Stimulated activated CD4-positive, alpha-beta T cell treated with anti-CD3 and anti-CD28 coated beads, Interleukin-1b, Interleukin-23, amount 100 ng/mL, for 24 hours (primary cell): ENCODE data around the gene ZNF532.

Experiments
- DNase-seq, 4 experiments: peaks; one replicate each; pipeline ENCODE4 v3.0.0-alpha.2; 2020; ENCODE audit warnings: low read depth in 4 of 4, low spot score in 1 of 4

The ZNF532 gene

DNA sequence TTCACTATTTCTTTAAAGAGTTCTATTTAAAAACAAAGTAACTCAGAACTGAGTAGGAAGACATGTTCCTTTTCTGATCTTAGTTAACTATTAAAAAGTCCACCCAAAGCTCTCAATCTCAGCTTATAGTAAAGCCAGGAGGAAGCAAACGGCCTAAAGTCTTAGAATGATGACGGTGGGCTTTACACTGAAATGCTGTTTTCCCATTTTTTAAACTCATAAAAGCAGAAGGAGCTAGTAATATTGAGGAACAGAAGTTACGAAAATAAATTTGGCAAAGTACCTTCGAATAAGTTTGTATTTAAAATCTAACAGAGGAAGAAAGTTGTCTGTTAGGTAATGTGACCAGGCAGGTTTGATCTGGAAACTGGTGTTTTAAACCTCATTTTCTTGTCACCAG, 111.1 kb downstream of the ZNF532 start:
- DNase-seq: no peak

DNA sequence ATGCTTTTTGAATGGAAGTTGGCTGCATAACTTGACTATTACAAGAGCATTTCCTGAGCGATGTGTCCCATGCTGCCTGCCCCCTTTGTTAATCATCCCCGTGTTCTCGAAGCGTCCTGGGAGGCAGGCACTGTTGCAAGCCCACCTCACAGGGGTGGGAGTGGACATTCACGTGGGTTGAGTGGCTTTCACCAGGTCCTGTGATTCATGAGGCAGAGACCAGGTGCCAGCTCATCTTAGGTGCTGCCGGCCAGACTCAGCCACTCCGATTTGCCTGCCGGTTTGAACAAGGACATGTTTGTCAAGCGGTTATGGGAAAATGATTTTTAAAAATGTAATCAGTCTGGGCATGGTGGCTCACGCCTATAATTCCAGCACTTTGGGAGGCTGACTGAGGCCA, 112.5 kb downstream of the ZNF532 start:
- no peak for DNase-seq

DNA sequence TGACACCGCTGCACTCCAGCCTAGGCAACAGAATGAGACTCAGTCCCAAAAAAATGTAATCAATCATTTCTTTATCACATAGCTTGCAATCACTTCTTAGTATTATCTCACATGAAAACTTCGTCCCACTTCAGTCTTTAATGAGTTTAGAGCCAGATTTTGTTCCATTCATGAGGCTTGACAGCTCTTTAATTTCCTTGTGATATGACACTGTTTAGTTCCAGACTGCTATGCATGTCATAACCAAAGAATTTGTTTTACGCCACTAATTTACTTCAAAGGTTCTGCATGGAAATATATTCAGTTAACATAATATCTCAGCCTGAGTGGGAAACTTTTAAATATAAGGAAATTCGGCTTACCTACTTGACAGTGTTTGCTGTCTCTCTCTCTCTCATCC, 113.1 kb downstream of the ZNF532 start:
- DNase-seq: no peak

DNA sequence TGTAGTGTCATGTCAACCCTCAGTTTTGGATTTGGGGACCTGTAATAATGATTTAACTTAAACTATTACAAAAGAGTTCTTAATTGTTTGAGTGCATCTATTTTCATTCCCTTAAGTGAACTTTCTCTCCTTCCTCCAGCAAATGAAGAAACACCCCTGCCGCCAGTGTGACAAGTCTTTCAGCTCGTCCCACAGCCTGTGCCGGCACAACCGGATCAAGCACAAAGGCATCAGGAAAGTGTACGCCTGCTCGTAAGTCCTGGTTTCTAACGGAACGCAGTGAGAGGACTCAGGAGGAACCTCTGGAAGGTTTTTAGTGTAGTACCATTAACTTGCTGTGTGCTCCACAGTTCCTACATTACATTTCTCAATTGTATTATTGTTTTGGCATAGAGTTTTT, 114.2 kb downstream of the ZNF532 start:
- no peak for DNase-seq

DNA sequence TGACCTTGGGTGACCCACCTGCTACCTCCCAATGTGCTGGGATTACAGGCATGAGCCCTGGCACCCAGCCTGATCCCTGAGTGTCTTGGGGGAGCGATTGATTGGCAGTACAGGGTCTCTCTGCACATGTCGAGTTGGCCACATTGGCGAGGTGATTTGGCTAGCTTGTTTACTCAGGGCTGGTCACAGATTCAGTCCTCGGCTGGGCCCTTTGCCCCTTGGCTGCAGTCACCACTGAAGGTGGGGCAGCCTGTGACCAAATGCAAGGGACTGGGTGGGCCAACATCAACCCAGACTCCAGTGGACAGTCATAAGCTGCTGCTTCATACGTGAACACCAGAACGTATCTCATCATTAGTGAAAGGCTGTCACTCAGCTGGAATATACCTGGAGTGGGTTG, 114.9 kb downstream of the ZNF532 start:
- DNase-seq: no peak

DNA sequence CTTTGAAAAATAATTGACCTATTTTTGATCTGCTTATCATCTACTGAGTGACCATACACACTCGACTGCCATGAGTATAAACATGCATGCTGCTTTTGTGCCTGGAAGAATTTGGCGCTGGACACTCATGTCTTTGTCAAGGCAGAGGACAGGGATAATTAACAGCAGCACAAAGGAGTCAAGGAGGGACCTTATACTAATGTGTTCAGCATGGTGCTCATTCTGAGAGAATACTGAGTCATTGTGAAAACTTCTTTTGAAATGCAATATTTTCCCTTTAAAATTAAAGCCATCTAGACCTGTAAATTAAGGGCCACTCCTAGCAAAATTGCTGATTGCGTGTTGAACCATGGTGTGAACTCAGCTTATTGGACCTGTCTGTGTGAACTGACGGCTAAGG, 116.3 kb downstream of the ZNF532 start:
- DNase-seq: no peak

DNA sequence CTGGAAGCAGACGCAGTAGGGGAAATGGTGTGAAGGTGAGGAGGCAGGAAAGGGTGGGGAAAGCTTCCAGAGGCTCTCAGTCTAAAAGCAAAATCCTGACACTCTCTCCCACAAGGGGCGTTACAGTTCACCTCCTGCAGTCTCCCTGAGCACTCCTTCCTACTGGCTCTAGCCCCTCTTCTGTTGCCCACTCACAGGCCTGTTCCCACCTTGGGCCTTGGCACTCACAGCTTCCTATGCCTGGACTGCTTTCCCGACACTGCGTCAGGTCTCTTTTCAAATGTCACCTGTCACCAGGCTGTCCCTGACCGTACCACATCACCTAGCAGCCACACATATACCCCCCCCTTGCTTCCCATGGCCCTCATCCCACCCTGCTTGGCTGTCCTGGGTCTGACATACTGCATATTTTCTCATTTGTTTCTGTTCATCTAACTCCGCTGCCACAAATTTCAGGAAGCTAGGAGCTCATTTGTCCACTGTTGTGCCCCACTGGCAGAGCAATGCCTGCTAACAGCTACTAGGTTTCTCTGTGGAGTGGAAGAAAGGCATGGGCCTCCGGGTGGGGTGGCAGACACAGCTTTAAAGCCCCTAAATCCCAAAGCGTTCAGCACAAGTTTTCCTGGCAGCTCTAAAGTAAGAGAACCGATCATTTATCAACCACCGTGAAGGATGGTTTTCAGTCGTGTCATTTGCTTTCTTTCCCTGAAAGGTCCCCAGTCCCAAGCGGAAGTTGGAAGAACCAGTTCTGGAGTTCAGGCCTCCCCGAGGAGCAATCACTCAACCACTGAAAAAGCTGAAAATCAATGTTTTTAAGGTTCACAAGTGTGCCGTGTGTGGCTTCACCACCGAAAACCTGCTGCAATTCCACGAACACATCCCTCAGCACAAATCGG, 118.8 kb downstream of the ZNF532 start:
- no peak for DNase-seq

DNA sequence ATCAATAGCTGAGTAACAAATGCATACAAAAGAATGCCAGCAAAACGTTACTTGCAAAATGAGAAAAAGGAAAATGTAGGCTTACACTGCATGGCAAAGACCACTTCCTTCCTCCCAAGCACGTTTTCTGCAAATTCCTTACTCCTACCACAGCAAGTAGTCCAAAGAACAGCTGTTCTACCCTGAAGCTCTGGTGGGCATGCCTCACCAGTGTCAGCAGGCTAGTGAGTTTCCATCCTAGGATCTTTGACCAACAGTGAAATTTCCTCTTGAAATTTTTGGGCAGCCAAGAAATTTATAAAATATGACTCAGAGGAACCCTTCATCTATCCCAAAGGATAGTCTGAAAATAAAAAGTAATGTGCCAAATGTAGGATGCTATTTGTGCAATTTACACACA, 123.9 kb downstream of the ZNF532 start:
- no peak for DNase-seq

DNA sequence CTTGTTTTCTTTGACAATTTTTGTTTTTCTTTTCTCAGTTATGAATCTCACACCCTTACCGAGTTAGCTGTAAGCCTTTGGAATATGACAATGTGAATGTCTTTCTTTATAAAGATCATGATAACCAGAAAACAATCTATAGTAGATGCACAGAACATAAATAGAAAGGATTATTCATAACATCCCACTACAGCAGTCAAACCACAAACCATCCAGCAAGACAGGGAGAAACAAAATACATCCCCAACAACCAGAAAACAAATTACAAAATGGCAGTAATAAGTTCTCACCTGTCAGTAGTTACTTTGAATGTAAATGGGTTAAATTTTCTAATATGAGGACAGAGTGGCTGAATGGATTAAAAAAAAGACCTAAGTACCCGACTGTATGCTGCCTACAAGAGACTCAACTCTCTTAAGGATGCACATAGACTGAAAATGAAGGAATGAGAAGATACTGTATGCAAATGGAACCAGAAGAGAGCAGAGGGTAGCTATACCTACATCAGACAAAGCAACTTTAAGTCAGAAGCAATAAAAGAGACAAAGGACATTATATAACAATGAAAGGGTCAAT, 124.6 kb downstream of the ZNF532 start:
- DNase-seq: no peak

DNA sequence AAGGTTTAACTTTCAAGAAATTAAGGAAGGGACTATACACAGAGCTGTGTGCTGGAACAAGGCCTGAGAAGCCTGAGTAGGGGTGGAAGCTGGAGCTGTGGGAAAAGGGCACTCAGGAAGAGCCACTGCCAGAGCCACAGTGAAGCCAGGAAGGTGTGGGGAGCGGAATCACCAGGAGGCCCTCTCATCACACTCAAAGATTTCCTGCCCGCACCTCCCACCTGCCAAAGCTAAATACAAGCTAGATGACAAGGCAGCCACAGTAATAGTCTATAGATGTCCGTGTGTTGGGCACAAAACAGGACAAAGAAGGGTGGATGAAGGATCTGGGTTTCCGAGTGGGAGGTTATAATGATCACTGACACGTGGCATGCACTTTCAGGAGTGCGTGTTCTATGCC, 126.0 kb downstream of the ZNF532 start:
- DNase-seq: no peak

DNA sequence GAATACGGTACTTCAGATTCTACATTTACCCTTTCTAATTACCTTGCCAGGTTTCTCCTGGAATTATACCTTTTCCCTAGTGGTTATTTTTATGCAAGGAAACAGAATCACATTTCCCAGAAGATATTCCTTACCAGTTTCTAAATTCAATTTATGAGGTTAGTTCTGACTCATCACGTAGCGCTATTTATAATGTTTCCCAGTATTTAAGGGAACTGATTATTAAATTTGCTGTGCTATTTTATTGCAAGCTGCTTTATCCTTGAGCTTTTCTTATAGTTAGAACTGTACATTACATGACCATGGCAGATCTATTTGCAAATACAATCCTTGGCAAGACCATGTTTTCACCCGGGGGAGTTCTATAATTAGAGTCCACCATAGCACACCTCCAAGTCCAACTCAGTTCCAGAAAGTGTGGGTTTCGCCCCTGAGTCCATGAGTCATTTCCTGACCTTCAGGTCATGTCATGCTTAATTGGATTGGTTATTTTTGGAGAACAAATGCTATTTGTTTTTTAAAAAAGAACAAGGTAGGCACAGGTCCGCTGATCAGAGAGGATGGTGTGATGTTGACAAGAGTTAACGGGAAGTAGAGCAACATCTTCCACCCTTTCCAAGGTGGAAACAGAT, 126.6 kb downstream of the ZNF532 start:
- no peak for DNase-seq

DNA sequence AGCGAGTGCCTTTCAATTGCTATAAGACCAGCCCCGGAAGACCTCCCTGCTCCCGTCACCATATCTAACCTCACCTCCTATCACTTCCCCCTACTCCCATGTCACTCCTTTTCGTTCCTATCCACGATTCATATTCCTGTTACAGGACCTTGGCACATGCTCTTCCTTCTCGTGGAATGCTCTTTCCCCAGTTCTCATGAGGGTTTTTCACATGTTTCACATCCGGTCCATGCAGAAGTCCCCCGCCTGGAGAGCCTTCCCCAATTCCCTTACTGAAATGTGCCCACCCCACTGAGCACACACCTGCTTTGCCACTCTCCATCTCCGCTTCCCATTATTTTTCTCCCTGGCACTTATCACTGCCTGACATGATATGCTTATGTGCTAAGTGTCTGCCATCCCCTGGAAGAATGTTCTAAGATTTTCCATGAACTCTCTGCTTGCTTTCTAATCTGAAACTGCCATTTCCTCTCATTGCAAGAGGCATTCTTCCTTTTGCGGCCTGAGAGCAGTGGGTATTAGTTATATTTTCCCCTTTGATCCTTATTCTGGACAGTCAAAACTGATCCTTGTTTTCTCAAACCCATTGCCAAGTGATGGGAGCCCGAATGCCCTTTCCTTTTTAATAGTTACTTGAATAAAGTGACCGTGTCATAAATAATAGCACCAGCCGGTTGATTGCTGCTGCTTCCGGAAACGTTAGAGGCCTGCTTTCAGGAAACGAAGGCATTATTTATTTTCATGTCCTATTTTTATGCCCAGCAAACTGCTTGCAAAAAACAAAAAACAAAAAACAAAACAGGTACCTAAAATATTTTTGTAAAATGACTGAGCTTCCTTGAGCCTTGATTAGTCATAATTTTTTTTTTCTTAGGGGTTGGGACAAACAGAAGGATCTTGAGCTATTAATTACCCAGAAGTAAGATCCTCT, 127.9 kb downstream of the ZNF532 start:
- no peak for DNase-seq

DNA sequence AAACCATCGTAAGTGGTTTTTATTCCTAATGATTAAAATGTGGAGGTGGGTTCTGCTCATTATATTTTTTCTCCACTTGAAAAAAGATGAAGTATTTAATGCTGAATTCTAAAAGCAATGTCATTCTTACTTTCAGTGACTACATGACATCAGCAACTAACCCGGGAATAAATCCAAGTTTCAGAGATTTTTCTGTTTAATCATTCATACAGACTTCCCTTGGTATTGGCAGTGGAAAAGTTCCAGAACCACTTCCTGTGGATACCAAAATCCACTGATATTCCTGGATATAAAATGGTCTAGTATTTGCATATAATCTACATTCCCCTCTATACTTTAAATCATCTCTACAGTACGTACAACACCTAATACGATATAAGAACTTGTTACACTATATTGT, 128.6 kb downstream of the ZNF532 start:
- no peak for DNase-seq

DNA sequence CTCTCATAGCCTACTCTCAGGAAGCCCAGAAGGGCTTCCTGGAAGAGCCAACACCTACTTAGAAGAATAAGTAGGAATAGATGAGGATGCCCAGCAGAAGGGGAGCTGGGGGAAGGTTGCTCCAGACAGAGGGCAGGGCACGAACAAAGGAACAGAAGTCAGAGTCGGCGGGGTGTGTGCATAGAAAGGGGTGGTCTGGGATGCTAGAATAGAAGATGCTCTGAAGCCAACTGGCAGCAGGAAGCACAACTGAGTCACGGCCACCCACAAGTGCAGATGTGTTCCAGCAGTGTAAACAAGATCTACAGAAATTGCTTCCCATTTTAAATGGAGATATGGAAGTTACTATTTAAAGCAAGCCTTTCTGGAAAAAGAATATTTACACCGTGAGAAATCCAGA, 131.0 kb downstream of the ZNF532 start:
- no peak for DNase-seq

DNA sequence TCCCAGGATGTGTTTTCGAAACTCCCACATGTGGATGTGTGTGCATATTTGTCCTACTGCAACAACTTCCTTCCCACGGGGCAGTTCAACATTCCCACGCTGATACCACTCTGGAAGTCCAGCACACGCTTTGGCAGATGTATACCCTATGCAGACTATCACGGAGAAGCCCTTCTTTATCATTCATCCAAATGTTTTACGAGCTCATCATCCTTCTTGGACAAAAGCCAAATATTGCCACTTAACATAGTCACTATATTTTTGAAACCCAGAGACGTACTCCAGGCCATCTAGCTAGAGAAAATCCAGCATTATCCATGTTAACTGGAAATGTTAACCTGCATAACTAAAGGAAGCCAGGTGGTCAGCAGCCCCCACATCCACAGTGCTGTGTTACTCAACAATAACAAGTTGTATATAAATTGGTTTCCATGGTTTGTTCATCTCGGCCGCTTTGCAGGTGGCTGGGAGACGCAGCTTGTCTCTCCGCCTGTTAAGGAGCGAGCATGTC, 131.5 kb downstream of the ZNF532 start:
- DNase-seq: no peak

DNA sequence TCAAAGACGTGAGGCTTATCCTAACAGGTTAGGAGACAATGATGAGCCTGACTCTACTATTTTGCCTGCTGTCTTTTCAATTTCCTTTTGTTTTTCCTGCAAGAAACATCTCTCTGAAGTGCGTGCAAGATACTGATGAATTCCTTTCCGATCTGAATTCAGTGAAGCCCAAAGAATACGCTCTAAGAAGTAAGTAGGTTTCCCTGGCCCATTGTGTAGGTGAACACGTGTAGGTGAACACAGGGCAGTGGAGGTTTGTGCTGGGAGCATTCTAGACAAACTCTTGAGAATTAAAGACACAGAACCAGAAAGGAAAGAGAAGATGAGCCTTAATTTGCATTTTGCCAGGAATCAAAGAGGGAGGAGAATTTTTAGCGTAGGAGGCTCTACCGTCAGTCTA, 132.0 kb downstream of the ZNF532 start:
- DNase-seq: no peak

DNA sequence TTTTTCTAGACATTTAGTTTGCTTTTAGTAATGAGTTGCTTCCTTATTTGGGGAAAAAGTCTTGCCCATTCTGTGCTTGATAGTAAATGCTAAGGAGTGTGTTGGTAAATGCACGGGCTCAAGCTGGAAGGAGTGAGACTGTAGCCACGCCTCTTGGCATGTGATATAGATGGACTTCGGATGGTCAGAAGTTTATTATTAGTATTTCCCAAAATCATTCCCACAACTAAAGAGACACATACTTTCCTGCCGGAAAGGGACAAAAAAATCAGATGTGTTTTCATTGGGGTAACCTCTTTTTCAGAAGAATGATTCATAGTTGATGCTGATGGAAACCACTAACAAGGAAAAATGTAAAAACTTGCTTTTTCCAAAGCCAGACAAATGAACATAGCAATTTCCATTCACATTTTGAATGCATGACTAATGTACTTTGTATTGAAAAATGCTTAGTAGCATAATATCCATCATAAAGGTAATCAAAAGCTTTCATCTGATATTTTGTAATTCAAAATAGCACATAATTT, 133.2 kb downstream of the ZNF532 start:
- DNase-seq: no peak

DNA sequence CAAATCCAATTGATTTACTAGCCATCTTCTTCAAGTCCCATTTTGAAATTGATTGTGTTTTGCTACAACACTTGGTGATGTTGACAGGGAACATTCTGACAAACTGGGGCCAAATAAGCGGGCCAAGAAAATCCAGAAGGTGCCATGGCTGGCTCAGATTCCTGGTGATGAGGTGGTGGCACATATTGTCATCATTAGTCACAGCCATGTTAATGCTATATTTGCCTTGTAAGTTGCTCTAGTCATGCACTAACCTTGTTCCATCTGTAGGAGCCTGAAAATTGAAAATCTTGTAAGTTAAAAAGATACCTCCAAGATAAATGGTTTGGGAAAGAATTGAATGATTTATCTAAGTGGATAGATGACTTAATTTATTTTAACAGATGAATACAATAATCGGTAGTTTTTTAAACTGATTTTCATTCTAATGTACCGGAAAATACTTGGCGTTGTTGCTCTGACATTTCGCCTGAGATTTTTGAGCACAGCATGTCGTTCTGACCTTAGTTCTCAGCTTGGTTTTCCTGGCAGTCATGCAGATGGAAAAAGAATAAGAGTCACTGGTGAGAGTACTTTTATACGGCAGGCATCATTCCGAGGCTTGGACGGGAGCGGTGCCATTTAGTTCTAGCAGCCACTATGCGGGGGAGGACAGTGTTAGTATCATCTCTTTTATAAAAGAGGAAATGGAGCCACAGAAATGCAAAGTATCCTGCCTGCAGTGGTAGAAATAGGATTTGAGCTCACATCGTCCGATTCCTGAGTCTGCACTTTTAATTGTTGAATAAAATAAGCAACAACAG, 133.9 kb downstream of the ZNF532 start:
- DNase-seq: no peak

DNA sequence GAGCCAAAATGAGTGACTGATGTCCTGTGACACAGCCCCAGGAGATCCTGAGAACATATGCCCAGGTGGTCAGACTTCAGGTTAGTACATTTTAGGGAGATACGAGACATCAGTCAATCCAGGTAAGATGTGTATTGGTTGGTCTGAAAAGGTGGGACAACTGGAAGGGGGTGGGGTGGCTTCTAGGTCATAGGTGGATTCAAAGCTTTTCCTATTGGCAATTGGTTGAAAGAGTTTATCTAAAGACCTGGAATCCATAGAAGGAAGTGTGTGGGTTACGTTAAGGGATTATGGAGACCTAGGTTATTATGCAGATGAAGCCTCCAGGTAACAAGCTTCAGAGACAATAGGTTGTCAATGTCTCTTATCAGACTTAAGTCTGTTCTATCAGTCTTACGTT, 136.5 kb downstream of the ZNF532 start:
- DNase-seq: no peak

DNA sequence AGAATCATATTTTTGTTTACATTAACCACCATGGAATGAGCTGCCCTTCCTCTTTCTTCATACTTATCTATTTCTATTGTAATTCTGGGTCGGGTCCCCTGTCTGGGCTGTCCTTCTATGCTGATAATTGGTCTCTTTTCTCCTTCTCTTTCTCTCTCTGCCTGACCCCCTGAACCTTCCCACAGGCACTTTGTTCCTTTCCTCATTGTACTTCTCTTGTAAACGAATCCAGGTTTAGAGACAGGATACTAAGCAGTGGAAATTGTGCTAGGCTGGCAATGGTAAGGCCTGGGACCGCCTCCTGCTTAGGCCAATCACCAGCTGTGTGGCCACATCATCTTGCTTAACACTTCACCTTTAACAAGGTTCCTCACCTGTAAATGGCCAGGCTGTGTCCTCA, 137.0 kb downstream of the ZNF532 start:
- no peak for DNase-seq
